Daoy (cell line): Measurements from ENCODE around the gene EXO1. TPM values are rescaled to one million over a fixed set of nuclear protein-coding genes. Genes with fewer than 3 reads are reported as not detected.
"Not testable (repeated sequence)": the region's sequence is repeated elsewhere in the genome, so short reads cannot be mapped to it uniquely, and the experiment has no call there.

Experiments used
- DNase-seq: peaks from one replicate; pipeline ENCODE4 v3.0.0-alpha.2; 2015; ENCODE audit warnings: low read depth
- total RNA-seq: library from RNA; depleted of rRNA; stranded (reverse); fragments of >200 nt; shearing (Covaris generic); gene quantifications from 2 replicates; pipeline ENCODE4 v1.2.3, GENCODE V29; 2014

Gene EXO1
- total RNA-seq, 1 experiment from 2014 or later: 54.2 TPM

- no peak for DNase-seq
Observed at GRCh38 chr1:241836941-241837340, 11.1 kb upstream of the EXO1 start.

GRCh38 chr1:241837416-241837815 lies 10.6 kb upstream of the EXO1 start:
- DNase-seq: no peak

GRCh38 chr1:241837901-241838300 lies 10.1 kb upstream of the EXO1 start:
- DNase-seq: no peak

- DNase-seq: no peak
Observed at GRCh38 chr1:241838897-241839296, 9.1 kb upstream of the EXO1 start.

GRCh38 chr1:241839369-241839979 lies 8.5 kb upstream of the EXO1 start:
- no peak for DNase-seq

- no peak for DNase-seq
Observed at GRCh38 chr1:241840164-241840563, 7.8 kb upstream of the EXO1 start.

GRCh38 chr1:241841691-241842090 lies 6.3 kb upstream of the EXO1 start:
- DNase-seq: no peak

- no peak for DNase-seq
Observed at GRCh38 chr1:241842565-241842964, 5.4 kb upstream of the EXO1 start.

GRCh38 chr1:241844593-241844992 lies 3.4 kb upstream of the EXO1 start:
- DNase-seq: no peak

- DNase-seq: no peak
Observed at GRCh38 chr1:241846375-241846774, 1.6 kb upstream of the EXO1 start.

GRCh38 chr1:241846862-241847539 lies 1.0 kb upstream of the EXO1 start:
- DNase-seq: no peak

GRCh38 chr1:241847540-241847795 lies 536 bp upstream of the EXO1 start:
- no peak for DNase-seq

GRCh38 chr1:241848686-241849344 lies 811 bp downstream of the EXO1 start:
- DNase-seq: no peak

- no peak for DNase-seq
Observed at GRCh38 chr1:241849345-241849695, 1.3 kb downstream of the EXO1 start.

GRCh38 chr1:241855545-241856140 lies 7.6 kb downstream of the EXO1 start:
- DNase-seq: not testable (repeated sequence)

GRCh38 chr1:241857131-241857530 lies 9.1 kb downstream of the EXO1 start:
- DNase-seq: no peak

GRCh38 chr1:241860922-241861321 lies 12.9 kb downstream of the EXO1 start:
- no peak for DNase-seq

GRCh38 chr1:241869022-241869421 lies 21.0 kb downstream of the EXO1 start:
- DNase-seq: no peak

GRCh38 chr1:241870336-241870735 lies 22.3 kb downstream of the EXO1 start:
- DNase-seq: no peak

GRCh38 chr1:241870746-241871430 lies 22.9 kb downstream of the EXO1 start:
- DNase-seq: no peak

- DNase-seq: no peak
Observed at GRCh38 chr1:241881440-241881839, 33.4 kb downstream of the EXO1 start.

GRCh38 chr1:241883159-241883558 lies 35.2 kb downstream of the EXO1 start:
- no peak for DNase-seq

GRCh38 chr1:241888232-241888631 lies 40.2 kb downstream of the EXO1 start:
- no peak for DNase-seq
